Vagina (tissue), 2 donors: ENCODE measurements around the gene LTBP4. TPM values are rescaled to one million over a fixed set of nuclear protein-coding genes. Genes with fewer than 3 reads are reported as not detected.

Experiments
- DNase-seq, 2 donors: peaks; one replicate each; pipeline ENCODE4 v3.0.0-alpha.2; 2017; ENCODE audit errors: extremely low spot score in 2 of 2
- H3K27ac ChIP-seq: fragments of 200-600 bp; sonication (generic); one replicate; pipeline ENCODE4 v1.5.1; 2019
- H3K27me3 ChIP-seq: fragments of 200-600 bp; sonication (generic); one replicate; pipeline ENCODE4 v1.5.1; 2019
- H3K36me3 ChIP-seq, 2 donors: fragments of 200-600 bp; sonication (generic); one replicate each; pipeline ENCODE4 v1.5.1; 2017 to 2019
- H3K4me1 ChIP-seq: fragments of 200-600 bp; sonication (generic); one replicate; pipeline ENCODE4 v1.5.1; 2019
- H3K4me3 ChIP-seq, 2 donors: fragments of 200-600 bp; sonication (generic); 1 replicate in 1 of 2; 2 replicates in 1 of 2; pipeline ENCODE4 v1.5.1; 2016 to 2019
- H3K9me3 ChIP-seq: fragments of 200-600 bp; sonication (generic); one replicate; pipeline ENCODE4 v1.5.1; 2019
- POLR2A ChIP-seq, 2 donors: fragments of 450-650 bp; IDR thresholded peaks; one replicate each; pipeline ENCODE4 v1.6.1; 2017; ENCODE audit warnings: antibody characterized with exemption in 2 of 2, mild to moderate bottlenecking in 2 of 2, moderate library complexity in 2 of 2
- POLR2AphosphoS5 ChIP-seq, 2 donors: sonication (generic); formaldehyde crosslinking; IDR thresholded peaks; one replicate each; pipeline ENCODE4 v1.9.0; 2017; ENCODE audit warnings: antibody characterized with exemption in 2 of 2, mild to moderate bottlenecking in 2 of 2, low read depth in 1 of 2; ENCODE audit not compliant: insufficient read depth in 1 of 2
- intact Hi-C: fragments of 100-400 bp; cut with DNase I; formaldehyde crosslinking; loops from one replicate; pipeline ENCODE4 v1.15.1; 2023
- total RNA-seq: library from RNA; depleted of rRNA; stranded (reverse); fragments of >200 nt; gene quantifications from one replicate; pipeline ENCODE4 v1.2.3, GENCODE V29; 2016
- TF ChIP-seq, protein P1 (sequence below), 3 experiments: fragments of 450-650 bp in 2 of 3; fragments of 200-600 bp in 1 of 3; sonication (generic) in 1 of 3; IDR thresholded peaks; one replicate each; pipeline ENCODE4 v1.5.1; 2017 to 2019; ENCODE audit warnings: antibody characterized with exemption in 3 of 3, mild to moderate bottlenecking in 2 of 3, moderate library complexity in 2 of 3

Gene LTBP4
- total RNA-seq, 1 donor from 2014 or later = 983 TPM

DNA sequence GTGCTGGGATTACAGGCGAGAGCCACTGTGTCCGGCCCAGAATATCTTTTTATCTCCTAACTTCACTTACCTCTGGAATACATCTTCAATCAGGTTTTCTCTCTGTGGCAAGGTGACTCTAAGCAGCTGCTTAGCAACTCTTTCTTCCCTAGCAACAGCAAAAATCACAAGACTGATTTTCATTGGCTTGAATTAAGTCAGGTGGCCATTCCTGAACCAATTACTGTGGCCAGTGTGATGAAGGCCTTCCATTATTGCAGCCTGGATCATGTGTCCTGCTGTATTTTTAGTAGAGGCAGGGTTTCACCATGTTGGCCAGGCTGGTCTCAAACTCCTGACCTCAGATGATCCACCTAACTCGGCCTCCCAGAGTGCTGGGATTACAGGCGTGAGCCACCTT is 9.0 kb upstream of the LTBP4 start:
- H3K9me3 ChIP-seq = no peaks in the 10 kb centered on the region
- H3K4me3 ChIP-seq = no peak overlapping the region
- H3K27me3 ChIP-seq = no peaks in the 10 kb centered on the region
- no peak overlapping the region for H3K27ac ChIP-seq
- DNase-seq = no peak
- peaks cover 0 to 7% of the 10 kb centered on the region in 2 donors for H3K36me3 ChIP-seq
- intact Hi-C loops = no loop called here
- no peak for TF ChIP-seq POLR2AphosphoS5 (IDR thresholded peaks at IDR 0.05; ENCODE audit: insufficient read depth in 1 of 2, low read depth in 1 of 2)
- TF ChIP-seq, protein P1, sequence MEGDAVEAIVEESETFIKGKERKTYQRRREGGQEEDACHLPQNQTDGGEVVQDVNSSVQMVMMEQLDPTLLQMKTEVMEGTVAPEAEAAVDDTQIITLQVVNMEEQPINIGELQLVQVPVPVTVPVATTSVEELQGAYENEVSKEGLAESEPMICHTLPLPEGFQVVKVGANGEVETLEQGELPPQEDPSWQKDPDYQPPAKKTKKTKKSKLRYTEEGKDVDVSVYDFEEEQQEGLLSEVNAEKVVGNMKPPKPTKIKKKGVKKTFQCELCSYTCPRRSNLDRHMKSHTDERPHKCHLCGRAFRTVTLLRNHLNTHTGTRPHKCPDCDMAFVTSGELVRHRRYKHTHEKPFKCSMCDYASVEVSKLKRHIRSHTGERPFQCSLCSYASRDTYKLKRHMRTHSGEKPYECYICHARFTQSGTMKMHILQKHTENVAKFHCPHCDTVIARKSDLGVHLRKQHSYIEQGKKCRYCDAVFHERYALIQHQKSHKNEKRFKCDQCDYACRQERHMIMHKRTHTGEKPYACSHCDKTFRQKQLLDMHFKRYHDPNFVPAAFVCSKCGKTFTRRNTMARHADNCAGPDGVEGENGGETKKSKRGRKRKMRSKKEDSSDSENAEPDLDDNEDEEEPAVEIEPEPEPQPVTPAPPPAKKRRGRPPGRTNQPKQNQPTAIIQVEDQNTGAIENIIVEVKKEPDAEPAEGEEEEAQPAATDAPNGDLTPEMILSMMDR (IDR thresholded peaks at IDR 0.05) = no peak
- no peak for TF ChIP-seq POLR2A (IDR thresholded peaks at IDR 0.05)
- H3K4me1 ChIP-seq = peaks cover 8% of the 10 kb centered on the region

DNA sequence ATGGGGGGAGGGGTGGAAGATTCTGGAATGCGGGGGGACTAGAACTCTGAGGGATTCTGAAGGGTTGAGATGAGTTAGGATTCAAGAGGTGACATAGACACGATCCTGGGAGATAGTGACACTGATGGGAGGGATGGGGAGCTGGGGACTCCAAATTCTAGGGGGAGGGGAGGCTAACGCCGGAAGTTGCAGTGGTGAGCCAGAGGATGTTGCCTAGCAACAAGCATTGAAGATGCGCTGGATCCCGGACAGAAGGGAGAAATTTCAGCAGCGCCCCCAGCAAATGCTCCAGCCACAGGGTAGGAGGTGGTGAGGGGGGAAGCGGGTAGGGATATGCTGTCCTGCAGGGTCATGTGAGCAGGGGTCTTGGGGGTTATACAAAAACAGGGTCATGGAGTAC is 6.9 kb upstream of the LTBP4 start:
- intact Hi-C loops = no loop called here
- no peak for TF ChIP-seq POLR2AphosphoS5 (IDR thresholded peaks at IDR 0.05; ENCODE audit: insufficient read depth in 1 of 2, low read depth in 1 of 2)
- TF ChIP-seq, protein P1 (IDR thresholded peaks at IDR 0.05) = no peak
- TF ChIP-seq POLR2A (IDR thresholded peaks at IDR 0.05) = no peak
- no peaks in the 10 kb centered on the region for H3K36me3 ChIP-seq
- DNase-seq = no peak
- H3K4me1 ChIP-seq = peaks cover 28% of the 10 kb centered on the region
- H3K9me3 ChIP-seq = no peaks in the 10 kb centered on the region
- no peak overlapping the region for H3K27ac ChIP-seq
- no peak overlapping the region for H3K4me3 ChIP-seq
- H3K27me3 ChIP-seq = no peaks in the 10 kb centered on the region

DNA sequence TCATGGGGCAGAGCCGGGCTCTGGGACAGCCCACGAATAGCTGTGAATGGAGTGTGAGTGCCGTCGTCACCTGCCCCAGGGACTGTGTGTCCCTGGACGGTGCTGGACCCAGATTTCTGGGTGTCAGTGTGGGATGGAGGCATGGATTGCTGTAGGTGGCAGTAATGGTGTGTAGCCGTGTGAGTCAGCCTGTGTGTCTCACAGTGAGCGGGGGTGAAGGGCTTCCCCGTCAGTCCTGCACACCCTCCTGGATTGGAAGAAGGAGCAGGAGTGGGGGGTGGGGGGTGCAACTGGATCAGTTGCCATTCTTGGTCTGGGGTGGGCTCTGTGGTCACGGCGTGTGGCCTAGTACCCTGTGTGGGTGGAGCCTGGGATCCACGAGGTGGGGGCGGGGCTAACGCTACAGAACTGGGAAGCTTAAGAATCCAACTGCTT is 6.5 kb upstream of the LTBP4 start:
- no peaks in the 10 kb centered on the region for H3K27me3 ChIP-seq
- no peak overlapping the region for H3K4me3 ChIP-seq
- intact Hi-C loops = loop anchor here (5.0 kb wide), 1 partner anchor 62 kb away; no protein-coding TSS in a partner anchor
- TF ChIP-seq POLR2AphosphoS5 (IDR thresholded peaks at IDR 0.05; ENCODE audit: insufficient read depth in 1 of 2, low read depth in 1 of 2) (no peak), POLR2A (IDR thresholded peaks at IDR 0.05) (no peak)
- TF ChIP-seq, protein P1 (IDR thresholded peaks at IDR 0.05) = no peak
- no peak for DNase-seq
- H3K9me3 ChIP-seq = no peaks in the 10 kb centered on the region
- no peak overlapping the region for H3K27ac ChIP-seq
- H3K36me3 ChIP-seq = no peaks in the 10 kb centered on the region
- H3K4me1 ChIP-seq = peaks cover 31% of the 10 kb centered on the region

DNA sequence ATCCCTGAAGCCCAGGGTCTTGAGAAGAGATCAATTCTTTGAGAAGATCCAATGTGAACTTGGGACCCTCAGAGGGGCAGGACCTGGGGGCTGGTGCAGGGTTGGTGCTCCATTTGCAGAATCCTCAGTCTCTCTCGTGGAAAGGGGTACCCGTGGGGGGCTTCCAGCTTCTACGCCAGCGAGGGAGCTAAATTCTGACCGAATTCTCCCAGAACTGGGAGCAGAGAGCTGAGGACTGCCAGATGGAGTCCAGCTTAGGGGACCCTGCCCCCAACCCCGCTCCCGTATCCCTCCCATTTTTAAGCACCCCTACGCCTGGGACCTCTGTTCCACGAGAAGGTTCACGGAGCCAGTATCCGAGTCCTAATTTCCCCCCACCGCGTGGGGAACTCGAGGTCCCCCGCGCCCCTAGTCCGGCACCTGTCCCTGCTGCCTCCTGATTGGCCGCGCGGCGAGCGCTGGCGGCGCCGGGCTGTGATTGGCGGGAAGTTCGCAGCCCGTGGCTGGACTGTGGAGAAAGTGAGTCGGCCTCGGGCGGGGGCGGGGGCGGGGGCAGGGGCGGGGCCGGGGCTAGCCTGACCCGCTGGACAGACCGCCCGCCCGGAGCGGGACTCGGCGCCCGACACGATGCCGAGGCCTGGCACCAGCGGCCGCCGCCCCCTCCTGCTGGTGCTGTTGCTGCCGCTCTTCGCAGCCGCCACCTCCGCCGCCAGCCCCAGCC is 4.4 kb upstream of the LTBP4 start:
- no peaks in the 10 kb centered on the region for H3K36me3 ChIP-seq
- H3K27ac ChIP-seq = peak overlapping the region; percentile 60
- intact Hi-C loops = loop anchor here (5.0 kb wide), 1 partner anchor 64 kb away; no protein-coding TSS in a partner anchor
- no peak for DNase-seq
- TF ChIP-seq POLR2A (IDR thresholded peaks at IDR 0.05) (no peak), POLR2AphosphoS5 (IDR thresholded peaks at IDR 0.05; ENCODE audit: insufficient read depth in 1 of 2, low read depth in 1 of 2) (peak in 1 of 2 donors; percentile 6)
- H3K9me3 ChIP-seq = no peaks in the 10 kb centered on the region
- H3K4me1 ChIP-seq = peaks cover 50% of the 10 kb centered on the region
- peak overlapping the region; percentile 37 to 46 for H3K4me3 ChIP-seq
- no peaks in the 10 kb centered on the region for H3K27me3 ChIP-seq

DNA sequence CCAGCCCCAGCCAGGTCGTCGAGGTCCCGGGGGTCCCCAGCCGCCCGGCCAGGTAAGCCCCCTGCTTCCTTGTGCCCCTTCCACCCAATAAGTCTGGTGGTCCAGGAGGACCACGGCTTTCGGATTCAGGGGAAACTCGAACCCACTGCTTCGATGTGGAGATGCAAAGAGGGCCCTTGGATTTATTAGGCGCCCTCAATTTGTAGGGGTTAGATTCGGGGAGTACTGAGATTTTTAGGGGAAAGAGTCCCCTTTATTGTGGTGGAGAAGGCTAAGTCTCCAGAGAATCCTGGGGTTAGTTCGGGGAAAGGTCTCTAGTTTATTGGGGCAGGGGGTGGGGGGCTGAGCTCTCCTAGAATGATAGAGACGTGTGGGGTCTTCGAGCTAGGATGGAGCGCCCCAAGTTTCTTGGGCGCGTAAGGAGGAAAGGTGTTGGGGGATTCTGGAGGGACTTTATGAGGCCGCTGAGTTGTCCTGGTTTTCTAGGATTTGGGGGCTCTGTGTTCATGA is 3.8 kb upstream of the LTBP4 start:
- DNase-seq = no peak
- H3K4me3 ChIP-seq = peak overlapping the region; percentile 37 to 46

More for the DNA sequence above, 3.8 kb upstream of the LTBP4 start:
- TF ChIP-seq, protein P1 (IDR thresholded peaks at IDR 0.05) = no peak
- TF ChIP-seq POLR2A (IDR thresholded peaks at IDR 0.05) = no peak
- TF ChIP-seq POLR2AphosphoS5 (IDR thresholded peaks at IDR 0.05; ENCODE audit: insufficient read depth in 1 of 2, low read depth in 1 of 2) = no peak
- no peaks in the 10 kb centered on the region for H3K36me3 ChIP-seq
- no peaks in the 10 kb centered on the region for H3K27me3 ChIP-seq
- H3K9me3 ChIP-seq = no peaks in the 10 kb centered on the region
- intact Hi-C loops = loop anchor here (5.0 kb wide), 1 partner anchor 65 kb away; no protein-coding TSS in a partner anchor
- H3K4me1 ChIP-seq = peaks cover 54% of the 10 kb centered on the region
- peak overlapping the region; percentile 60 for H3K27ac ChIP-seq
